Measurements from ENCODE around the gene MPO. TPM values are rescaled to one million over a fixed set of nuclear protein-coding genes. Genes with fewer than 3 reads are reported as not detected.

MPO gene
- total RNA-seq, 4 donors from 2014 or later: 0.24 to 0.45 TPM; not detected in 2

DNA sequence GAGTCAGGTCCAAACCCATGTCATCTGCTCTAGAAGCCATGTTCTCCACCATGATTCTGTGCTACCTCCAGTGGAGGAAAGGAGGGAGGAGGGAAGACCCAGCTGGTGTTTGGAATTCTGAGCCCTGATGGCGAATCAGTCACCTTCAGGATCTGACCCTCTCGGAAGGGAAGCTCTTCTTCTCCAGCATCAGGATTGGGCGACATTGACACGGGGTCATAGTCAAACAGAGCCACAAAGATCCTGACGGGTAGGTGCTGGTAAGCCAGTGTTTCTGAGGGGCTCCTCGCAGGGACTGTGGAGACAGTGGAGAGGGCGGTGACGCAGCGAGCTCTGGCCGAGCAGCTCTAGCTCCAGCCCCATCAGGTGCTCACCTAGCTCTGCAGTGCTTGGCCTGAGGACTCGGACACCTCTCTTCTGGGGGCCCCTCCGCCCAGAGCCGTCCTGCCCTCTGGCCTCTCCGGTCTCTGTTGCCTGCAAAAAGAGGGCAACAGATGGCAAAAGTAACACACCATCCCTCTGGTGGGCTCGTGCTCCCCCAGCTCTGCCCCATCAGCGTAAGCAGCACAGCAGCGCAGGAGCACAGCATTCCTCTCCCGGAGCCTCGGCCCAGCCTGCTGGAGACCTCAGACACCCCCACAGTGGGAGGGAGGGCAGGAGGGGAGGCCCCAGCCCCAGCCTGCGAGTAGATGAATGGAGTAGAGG, 26.9 kb upstream of the MPO start:
- DNase-seq: no peak
- 87 to 92% methylated on average over 19 to 20 of the region's 20 CpGs for WGBS, 2 donors
- no peaks in the 10 kb centered on the region for H3K36me3 ChIP-seq
- H3K27me3 ChIP-seq: no peaks in the 10 kb centered on the region
- intact Hi-C loops (cut with DNase I): loop anchor here (5.0 kb wide), 1 partner anchor 140 kb away; no protein-coding TSS in a partner anchor
- H3K9me3 ChIP-seq: no peaks in the 10 kb centered on the region
- no peak overlapping the region for H3K4me3 ChIP-seq (replicated peaks in 1 of 3)
- no peak for TF ChIP-seq POLR2A (IDR thresholded peaks at IDR 0.05)
- TF ChIP-seq CTCF (IDR thresholded peaks at IDR 0.05): no peak
- no peaks in the 10 kb centered on the region for H3K4me1 ChIP-seq
- no peak overlapping the region for H3K27ac ChIP-seq

DNA sequence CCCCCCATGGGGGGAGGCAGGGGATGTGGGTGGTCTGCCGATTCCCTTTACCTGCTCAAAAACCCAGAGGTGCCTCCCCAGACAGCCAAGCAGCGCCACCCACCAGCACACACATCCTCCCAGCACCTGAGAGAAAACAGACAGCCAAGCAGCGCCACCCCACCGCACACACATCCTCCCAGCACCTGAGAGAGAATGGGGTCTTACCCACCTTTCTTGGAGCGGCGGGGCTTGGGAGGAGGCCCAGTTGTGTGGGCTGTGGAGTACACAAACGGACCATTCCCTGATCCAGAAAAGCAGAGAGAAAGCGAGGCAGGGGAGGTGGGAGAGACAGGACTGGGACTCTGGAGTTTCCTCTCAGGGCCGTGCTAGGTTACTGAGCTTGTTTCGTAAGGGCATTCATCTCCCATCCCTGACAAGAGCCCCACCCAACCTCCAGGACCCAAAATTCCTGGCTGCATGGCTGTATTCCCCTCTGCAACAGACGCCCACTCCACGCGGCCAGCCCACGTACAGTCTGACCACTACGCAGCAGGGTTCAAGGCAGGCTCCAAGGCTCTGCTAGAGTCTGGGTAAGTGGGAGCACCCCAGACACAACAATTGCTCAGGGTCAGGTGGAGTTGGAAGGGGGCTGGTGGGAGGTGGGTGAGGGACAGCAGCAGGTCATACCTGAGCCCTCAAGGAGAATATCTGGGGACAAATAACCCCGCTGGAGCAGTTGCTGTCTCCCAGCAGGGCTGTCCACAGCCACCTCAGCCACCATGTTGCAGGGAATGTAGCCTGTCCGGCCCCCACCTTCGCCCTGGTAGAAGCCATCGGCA, 25.6 kb upstream of the MPO start:
- Histone ChIP-seq H3K36me3 (no peaks in the 10 kb centered on the region), H3K4me1 (no peaks in the 10 kb centered on the region), H3K27ac (no peak overlapping the region), H3K9me3 (no peaks in the 10 kb centered on the region), H3K27me3 (no peaks in the 10 kb centered on the region), H3K4me3 (replicated peaks in 1 of 3) (no peak overlapping the region)
- no peak for DNase-seq
- no peak for TF ChIP-seq POLR2A (IDR thresholded peaks at IDR 0.05)
- no peak for TF ChIP-seq CTCF (IDR thresholded peaks at IDR 0.05)
- WGBS, 2 donors: 86 to 90% methylated on average over 18 to 19 of the region's 19 CpGs
- intact Hi-C loops (cut with DNase I): loop anchor here (5.0 kb wide), 1 partner anchor 141 kb away; no protein-coding TSS in a partner anchor

- no peak for DNase-seq
Observed at GRCh38 chr17:58305626-58306025, 24.9 kb upstream of the MPO start.

GRCh38 chr17:58304750-58305486, 24.2 kb upstream of the MPO start:
- H3K27ac ChIP-seq: no peak overlapping the region
- no peak for DNase-seq
- intact Hi-C loops (cut with DNase I): loop anchor here (5.0 kb wide), 1 partner anchor 142 kb away; no protein-coding TSS in a partner anchor
- TF ChIP-seq CTCF (IDR thresholded peaks at IDR 0.05): no peak
- no peak for TF ChIP-seq POLR2A (IDR thresholded peaks at IDR 0.05)
- no peak overlapping the region for H3K4me3 ChIP-seq (replicated peaks in 1 of 3)
- H3K4me1 ChIP-seq: no peaks in the 10 kb centered on the region
- WGBS, 2 donors: 92% methylated on average over 9 to 13 of the region's 14 CpGs
- H3K36me3 ChIP-seq: no peaks in the 10 kb centered on the region
- no peaks in the 10 kb centered on the region for H3K9me3 ChIP-seq
- H3K27me3 ChIP-seq: no peaks in the 10 kb centered on the region

More at GRCh38 chr17:58305626-58306025, 24.9 kb upstream of the MPO start:
- H3K27ac ChIP-seq: no peak overlapping the region
- no peaks in the 10 kb centered on the region for H3K27me3 ChIP-seq
- TF ChIP-seq POLR2A (IDR thresholded peaks at IDR 0.05) (no peak), CTCF (IDR thresholded peaks at IDR 0.05) (no peak)
- H3K9me3 ChIP-seq: no peaks in the 10 kb centered on the region
- no peaks in the 10 kb centered on the region for H3K4me1 ChIP-seq
- H3K36me3 ChIP-seq: no peaks in the 10 kb centered on the region
- 80 to 90% methylated on average over 2 to 8 of the region's 8 CpGs for WGBS, 2 donors
- intact Hi-C loops (cut with DNase I): loop anchor here (5.0 kb wide), 1 partner anchor 142 kb away; no protein-coding TSS in a partner anchor
- H3K4me3 ChIP-seq (replicated peaks in 1 of 3): no peak overlapping the region

All from thyroid gland (tissue), 4 donors.